GM21360 (cell line): Measurements from ENCODE around the gene PSG4.
"Not testable (repeated sequence)": the region's sequence is repeated elsewhere in the genome, so short reads cannot be mapped to it uniquely, and the experiment has no call there.

Experiments
- ATAC-seq: cut with Tn5 transposase; IDR thresholded peaks from one replicate; pipeline ENCODE4 v1.9.1; 2021; ENCODE audit warnings: mild to moderate bottlenecking, moderate library complexity; ENCODE audit not compliant: unreplicated experiment

PSG4 gene

GRCh38 chr19:43198686-43199419 lies 6.6 kb downstream of the PSG4 start:
- ATAC-seq = not testable (repeated sequence)

GRCh38 chr19:43197666-43198397 lies 7.6 kb downstream of the PSG4 start:
- not testable (repeated sequence) for ATAC-seq

DNA sequence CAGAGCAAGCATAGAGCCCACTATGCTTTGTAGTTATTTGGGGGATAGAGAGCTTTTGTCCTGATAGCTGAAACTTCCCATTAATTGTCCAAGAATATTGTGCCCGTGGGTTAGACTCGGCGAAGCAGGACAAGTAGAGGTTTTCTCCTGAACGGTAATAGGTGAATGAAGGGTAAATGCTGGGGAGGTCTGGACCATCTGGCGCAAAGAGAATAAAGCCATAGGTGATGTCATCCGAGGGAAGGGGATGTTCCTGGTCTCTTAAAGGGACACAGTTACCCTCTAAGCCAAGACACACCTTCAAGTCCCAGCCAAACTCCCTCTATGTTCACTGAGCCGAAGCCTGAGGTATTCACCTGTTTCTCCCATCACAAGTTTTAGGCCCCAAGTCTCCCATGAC lies 11.0 kb downstream of the PSG4 start:
- ATAC-seq = not testable (repeated sequence)

DNA sequence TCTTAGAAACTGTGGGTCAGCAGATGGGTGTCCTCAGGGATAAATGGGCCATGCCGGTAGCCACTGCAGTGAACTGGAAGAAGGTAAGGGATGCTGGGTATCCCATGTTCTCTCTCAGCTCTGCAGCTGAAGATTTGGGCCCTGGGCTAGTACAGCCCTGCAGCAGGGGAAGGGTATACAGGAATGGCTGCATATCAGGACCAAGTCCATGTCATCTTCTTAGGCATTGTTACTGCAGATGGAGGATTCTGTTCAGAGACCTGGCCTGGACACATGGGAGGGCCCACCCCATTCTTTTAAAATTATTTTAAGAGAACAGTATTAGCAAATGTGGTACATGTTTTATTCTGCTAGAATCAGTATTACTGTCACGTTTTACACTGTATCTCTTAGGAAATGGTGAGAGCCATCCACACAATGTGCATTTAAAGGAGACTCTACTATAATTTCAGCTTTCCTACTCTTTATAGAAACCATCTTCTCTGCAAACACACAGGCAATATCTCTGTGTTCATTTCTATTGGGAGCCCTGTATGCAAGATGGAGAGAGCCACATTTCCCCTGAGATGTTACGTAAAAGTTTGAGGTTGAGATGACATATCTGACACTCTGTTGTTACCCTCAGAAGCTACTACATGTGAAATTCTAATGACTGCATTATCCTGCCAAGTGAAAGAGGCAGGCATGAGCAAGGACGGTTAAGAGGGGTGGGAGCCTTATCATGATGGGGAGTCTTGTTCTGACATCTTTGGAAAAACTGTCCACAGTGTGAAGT lies 12.9 kb downstream of the PSG4 start:
- ATAC-seq = not testable (repeated sequence)

GRCh38 chr19:43188092-43188491 lies 17.3 kb downstream of the PSG4 start:
- ATAC-seq = not testable (repeated sequence)

GRCh38 chr19:43186311-43186935 lies 19.0 kb downstream of the PSG4 start, which contains the start of gene PSG5:
Gene PSG5 (minus strand): TSS chr19:43186536. CDS start chr19:43186405, 131 bp downstream.
- ATAC-seq = not testable (repeated sequence)

DNA sequence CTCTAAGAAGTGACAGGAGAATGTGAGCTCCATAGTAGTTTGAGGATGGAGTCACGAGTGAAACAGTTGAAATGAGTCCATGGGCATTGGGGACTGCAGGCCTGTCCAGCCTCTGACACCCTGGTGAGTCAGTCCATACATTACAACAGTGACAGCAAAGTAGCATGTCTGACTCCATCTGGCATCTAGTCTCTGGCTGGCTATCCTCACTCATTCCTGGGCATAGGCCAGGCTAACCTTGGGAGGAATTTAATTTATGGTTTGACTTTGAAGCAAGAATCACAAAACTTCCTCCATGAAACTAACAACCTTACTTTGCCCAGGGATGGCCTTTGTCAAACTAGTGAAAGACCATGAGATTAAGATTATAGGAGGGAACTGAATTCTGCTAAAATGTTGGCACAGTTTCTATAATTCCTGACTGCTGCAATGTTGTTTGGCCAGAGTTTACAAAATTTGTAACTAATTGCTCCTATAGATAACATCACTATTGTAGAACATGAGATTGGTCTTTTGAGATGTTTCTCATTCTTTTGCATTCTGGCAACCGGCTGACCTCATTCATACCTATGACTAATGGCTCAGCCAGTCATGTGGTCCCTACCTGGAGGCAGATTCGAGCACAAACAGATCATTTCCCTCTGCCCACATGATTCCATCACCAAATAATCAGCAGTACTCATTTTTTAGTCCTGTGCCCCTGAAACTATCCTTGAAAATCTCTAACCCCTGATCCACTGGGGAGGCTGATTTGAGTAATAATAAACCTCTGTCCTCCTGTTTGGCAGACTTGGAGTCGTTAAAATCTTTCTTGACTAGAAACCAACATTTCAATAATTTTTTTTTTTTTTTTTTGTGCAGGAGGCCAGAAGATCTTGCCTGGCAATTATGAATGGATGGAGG lies 23.3 kb downstream of the PSG4 start:
- ATAC-seq = not testable (repeated sequence)

DNA sequence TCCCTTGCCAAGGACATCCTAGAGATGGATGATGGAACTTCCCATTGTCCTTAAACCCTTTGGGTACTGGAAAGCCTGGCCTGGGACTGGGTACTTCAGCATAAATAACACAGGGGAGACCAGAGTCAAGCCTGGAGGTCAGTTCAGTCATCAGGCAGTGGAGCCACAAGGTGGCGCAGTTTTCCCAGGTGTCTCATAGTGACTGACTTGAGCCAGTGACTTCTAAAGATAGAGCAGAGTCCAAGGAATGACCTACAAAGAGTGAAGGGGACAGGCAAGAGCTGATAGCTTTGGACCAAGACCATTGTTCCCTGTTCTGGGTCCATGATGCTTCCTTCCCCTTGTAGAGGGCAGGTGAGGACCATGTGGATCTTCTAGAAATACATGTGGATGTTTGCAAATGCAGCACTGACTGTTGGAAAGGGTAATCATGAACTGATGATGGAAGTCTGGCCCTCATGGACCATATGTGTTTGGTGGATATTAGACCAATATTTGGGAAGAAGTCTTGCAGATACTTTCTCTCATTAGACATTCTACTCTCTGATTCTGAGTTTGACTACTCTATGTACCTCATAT lies 25.8 kb downstream of the PSG4 start:
- not testable (repeated sequence) for ATAC-seq

DNA sequence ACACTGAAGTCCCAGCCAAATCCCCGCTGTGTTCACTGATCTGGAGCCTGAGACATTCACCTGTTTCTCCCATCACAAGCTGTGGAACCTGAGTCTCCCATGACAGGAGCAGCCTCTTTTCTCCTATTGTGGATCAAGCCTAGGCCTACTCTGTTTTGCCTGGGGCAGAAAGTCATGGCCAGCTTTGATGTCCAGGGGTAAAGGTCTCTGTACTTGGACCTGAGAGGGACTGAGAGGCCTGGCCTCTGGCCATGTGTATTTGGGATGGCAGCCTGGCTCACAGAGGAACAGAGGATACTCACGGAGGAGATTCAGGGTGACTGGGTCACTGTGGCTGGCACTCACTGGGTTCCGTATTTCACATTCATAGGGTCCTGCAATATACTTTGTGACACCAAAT lies 26.9 kb downstream of the PSG4 start:
- not testable (repeated sequence) for ATAC-seq

DNA sequence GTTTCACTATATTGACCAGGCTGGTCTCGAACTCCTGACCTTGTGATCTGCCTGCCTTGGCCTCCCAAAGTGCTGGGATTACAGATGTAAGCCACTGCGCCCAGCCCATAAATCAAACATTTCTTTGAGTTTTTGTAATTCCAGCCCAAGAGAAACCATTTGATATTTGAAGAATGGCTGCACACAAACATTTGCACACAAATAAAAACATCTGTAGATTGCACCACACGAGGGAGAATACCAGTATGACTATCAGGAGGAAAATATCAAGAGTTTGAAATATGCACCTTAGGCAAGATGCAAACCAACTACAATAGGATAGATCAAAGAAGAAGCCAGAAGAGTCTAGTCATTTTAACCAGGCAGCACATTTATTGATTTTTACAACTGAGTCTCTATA lies 39.5 kb downstream of the PSG4 start:
- not testable (repeated sequence) for ATAC-seq

DNA sequence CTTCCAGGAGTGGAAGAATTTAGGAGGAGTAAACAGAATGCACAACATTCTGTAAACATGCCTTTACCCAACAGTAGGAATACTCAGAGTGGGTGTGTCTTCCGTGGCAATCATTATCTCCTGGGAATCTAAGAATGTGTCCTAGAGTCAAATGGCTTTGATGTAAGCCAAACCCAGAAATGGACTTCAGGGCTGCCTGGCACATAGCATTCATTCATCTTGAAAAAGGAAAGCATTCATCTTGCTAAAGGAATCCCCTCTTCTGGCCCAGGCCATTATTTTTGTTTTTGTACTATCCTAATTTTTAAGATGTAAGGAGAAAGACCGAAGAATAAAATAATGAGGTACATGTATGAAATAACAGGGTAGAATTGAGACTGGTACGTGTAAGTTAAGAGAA lies 42.3 kb downstream of the PSG4 start:
- ATAC-seq = not testable (repeated sequence)

DNA sequence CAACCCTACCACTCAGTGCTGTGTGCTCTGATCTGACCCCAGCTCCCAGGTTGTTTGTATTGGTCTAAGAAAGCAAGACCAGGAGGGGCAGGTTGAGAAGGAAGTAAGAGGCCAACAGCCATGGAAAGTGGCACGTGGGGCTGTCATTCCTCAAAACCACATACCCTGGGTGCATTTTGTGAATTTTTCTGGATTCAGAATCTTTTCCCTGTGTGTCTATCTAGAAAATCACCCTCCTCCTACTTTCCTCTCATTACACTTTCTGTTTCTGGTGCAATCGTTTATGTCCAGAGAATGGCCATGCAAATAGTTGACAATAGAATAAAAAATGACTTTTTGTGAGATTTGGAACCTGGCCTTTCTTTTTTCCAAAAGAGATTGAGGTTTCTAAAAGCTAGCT lies 43.2 kb downstream of the PSG4 start:
- not testable (repeated sequence) for ATAC-seq

DNA sequence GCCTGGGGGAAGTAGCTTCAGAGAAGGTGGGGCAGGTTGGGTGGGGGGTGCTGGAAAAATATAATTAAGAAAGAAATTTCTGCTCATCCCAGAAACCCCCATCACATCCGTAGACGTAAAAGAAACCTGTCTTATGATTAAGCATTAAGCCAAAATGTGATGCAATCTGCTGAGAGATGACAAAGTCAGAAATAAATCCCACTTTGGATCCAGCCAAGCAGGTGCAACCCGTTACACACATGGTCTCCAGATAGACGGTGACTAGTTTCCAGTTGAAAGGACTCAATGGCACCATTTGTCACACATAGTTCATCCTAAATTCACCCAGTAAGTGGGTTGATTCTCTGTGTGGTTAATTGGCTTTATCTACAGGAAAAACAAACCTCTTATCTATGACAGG lies 53.2 kb downstream of the PSG4 start:
- ATAC-seq = no peak

DNA sequence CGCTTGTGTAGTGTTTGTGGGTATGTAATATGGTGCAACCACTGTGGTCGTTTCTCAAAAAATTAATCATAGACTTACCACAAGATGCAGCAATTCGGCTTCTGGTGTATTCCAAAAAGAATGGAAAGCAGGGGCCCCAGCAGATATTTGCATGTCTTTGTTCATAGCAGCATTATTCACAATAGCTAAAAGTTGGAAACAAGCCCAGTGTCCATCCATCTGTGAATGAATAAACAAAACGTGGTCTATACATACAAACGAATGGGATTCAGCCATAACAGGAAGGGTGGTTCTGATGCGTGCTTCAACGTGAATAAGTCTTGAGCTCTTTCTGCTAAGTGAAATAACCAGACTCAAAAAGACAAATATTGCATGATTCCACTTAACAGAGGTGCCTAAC lies 55.6 kb downstream of the PSG4 start:
- not testable (repeated sequence) for ATAC-seq

- ATAC-seq = no peak
These were observed 57.2 kb downstream of the PSG4 start for GRCh38 chr19:43148233-43148632.
